ENCODE results near the gene GID8. TPM values are rescaled to one million over a fixed set of nuclear protein-coding genes. Genes with fewer than 3 reads are reported as not detected.
"Not testable (repeated sequence)": the region's sequence is repeated elsewhere in the genome, so short reads cannot be mapped to it uniquely, and the experiment has no call there.

GID8 gene
- polyA plus RNA-seq, 2 of the 4 experiments (the other 2 are of a cell fraction), result 19.2 to 24.5 TPM

DNA sequence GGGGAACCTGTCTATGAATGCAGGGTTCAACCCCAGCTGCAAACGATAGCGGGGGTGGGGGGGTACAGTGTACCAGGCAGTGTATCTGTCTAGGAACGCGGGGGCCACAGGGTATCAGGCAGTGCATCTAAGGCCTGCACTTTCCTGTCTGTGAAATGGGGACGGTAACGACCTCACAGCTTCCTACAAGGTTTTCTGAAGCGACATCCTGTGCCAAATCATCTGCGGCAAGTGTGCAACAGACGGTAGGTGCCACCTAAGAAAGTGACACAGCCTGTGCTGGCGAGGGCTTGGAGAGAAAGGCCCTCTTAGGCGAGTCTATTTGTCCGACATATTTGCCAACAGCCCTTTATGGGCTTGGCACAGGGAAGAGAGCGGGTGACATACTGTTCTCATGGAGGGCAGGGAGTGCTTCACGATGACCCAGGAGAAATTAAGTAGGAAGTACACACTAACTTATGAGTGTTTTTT, 15.5 kb upstream of the GID8 start:
- Histone ChIP-seq H3K4me1 (peaks cover 61% of the 10 kb centered on the region), H3K27ac (peak overlapping the region in 1 of 2 experiments; percentile 71; a peak in 1 of 6 replicates), H3K9me3 (no peaks in the 10 kb centered on the region), H3K4me2 (peak overlapping the region; percentile 93; the same call in 2 of the 3 replicates), H3K4me3 (no peak overlapping the region)
- ATAC-seq, result no peak
- WGBS (ENCODE audit: missing lambda C conversion rate), result 85% methylated on average over 12 of the region's 14 CpGs
- TF ChIP-seq, protein P1, sequence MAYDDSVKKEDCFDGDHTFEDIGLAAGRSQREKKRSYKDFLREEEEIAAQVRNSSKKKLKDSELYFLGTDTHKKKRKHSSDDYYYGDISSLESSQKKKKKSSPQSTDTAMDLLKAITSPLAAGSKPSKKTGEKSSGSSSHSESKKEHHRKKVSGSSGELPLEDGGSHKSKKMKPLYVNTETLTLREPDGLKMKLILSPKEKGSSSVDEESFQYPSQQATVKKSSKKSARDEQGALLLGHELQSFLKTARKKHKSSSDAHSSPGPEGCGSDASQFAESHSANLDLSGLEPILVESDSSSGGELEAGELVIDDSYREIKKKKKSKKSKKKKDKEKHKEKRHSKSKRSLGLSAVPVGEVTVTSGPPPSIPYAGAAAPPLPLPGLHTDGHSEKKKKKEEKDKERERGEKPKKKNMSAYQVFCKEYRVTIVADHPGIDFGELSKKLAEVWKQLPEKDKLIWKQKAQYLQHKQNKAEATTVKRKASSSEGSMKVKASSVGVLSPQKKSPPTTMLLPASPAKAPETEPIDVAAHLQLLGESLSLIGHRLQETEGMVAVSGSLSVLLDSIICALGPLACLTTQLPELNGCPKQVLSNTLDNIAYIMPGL (CRISPR knock-in tag; IDR thresholded peaks at IDR 0.05; ENCODE audit: borderline replicate concordance), result no peak
- no peak for TF ChIP-seq RNF2 (IDR thresholded peaks at IDR 0.05; ENCODE audit: borderline replicate concordance, low read depth)
- TF ChIP-seq, protein P2, sequence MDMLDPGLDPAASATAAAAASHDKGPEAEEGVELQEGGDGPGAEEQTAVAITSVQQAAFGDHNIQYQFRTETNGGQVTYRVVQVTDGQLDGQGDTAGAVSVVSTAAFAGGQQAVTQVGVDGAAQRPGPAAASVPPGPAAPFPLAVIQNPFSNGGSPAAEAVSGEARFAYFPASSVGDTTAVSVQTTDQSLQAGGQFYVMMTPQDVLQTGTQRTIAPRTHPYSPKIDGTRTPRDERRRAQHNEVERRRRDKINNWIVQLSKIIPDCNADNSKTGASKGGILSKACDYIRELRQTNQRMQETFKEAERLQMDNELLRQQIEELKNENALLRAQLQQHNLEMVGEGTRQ (IDR thresholded peaks at IDR 0.05), result no peak
- TF ChIP-seq POLR2AphosphoS2 (conservative IDR thresholded peaks at IDR 0.05; ENCODE audit: low read length), result no peak
- TF ChIP-seq RARB (CRISPR knock-in tag; IDR thresholded peaks at IDR 0.05), result no peak
- peak; percentile 46; the same call in 1 of the 2 replicates for TF ChIP-seq KDM1A (IDR thresholded peaks at IDR 0.05; ENCODE audit: low read depth)
- FAIRE-seq, result no peak
- ChIA-PET CTCF (interaction anchor here (1.1 to 22.6 kb wide), 6 partner anchors 13 to 50 kb away, joined by 3 to 368 read pairs (median 3); no protein-coding TSS in a partner anchor), POLR2A (no interaction called here)
- no peak for DNase-seq (ENCODE audit: low read depth in 1 of 2, low spot score in 1 of 2)

DNA sequence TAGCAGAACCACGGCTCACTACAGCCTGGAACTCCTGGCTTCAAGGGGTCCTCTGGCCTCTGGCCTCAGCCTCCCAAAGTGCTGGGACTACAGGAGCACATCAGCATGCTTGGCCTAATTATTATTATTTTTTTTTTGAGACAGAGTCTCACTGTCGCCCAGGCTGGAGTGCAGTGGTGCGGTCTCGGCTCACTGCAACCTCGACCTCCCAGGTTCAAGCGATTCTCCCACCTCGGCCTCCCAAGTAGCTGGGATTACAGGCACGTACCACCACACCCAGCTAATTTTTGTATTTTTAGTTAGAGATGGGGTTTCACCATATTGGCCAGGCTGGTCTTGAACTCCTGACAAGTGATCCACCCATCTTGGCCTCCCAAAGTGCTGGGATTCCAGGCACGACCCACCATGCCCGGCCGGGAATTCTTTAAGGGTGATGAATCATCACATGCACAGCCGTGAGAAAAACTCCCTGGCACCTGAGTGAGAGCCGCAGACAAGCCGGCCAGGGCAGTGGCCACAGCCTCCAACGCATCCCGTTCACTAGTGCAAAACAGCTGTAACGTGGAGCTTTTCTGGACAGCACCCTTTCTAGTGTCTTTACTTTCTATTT, 14.8 kb upstream of the GID8 start:
- H3K4me2 ChIP-seq, result peak overlapping the region; percentile 93
- 43% methylated on average over 17 of the region's 17 CpGs for WGBS (ENCODE audit: missing lambda C conversion rate)
- not testable (repeated sequence) for H3K9me3 ChIP-seq; ATAC-seq; FAIRE-seq; H3K4me3 ChIP-seq; TF ChIP-seq FOSL2 (IDR thresholded peaks at IDR 0.05)
- ChIA-PET CTCF (interaction anchor here (2.0 to 22.6 kb wide), 2 partner anchors 14 to 18 kb away, joined by 5 to 368 read pairs; no protein-coding TSS in a partner anchor), POLR2A (interaction anchor here (1.3 kb wide), 1 partner anchor 61 kb away, joined by 3 read pairs; the partner anchor contains the start of gene TCFL5)
- peak; percentile 83 for TF ChIP-seq FOSL2 (CRISPR knock-in tag; IDR thresholded peaks at IDR 0.05)
- H3K27ac ChIP-seq, result peak overlapping the region; percentile 10 to 71; a peak in 3 of 6 replicates
- DNase-seq (ENCODE audit: low read depth in 1 of 2, low spot score in 1 of 2), result peak; percentile 43 to 72
- H3K4me1 ChIP-seq, result peaks cover 54% of the 10 kb centered on the region

DNA sequence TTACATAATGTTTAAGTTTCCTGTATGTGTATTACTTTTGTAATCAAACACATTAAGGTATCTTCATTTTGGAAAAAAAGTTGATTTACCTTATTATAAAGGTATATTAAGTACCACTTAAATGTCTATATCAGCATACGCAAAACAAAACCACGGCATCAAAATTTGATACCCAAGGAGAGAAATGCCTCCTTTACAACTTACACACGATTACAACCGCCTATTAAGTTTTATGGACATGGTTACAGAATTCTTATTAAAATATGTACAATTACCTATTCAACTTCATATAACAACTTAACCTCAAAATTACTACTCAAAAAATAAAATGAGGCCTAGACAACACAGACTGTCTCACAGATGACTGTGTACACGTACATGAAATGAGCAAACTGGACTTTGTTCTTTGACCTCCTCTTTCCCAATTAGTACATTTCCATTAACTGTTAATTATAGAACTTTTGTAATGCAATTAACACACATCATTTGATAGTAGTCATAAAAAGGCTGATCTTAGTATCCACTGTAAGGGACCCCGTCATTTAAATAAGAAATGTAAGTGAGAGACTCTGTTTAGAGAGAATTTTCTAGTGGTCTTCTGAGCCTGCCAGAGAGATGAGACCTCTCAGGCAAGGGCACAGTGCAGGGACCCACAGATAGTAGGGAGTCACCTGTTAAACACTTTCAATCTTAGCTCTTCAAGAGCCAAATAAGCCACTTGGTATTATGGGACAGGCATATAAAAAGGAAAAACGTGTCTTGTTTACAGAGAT, 14.1 kb upstream of the GID8 start:
- no peak for FAIRE-seq

More for the DNA sequence above, 14.1 kb upstream of the GID8 start:
- peak overlapping the region; percentile 76; the same call in 2 of the 3 replicates for H3K4me3 ChIP-seq
- H3K4me2 ChIP-seq, result peak overlapping the region; percentile 93
- ChIA-PET CTCF (interaction anchor here (0.8 to 22.6 kb wide), 7 partner anchors 11 to 424 kb away, joined by 3 to 368 read pairs (median 5); no protein-coding TSS in a partner anchor), POLR2A (interaction anchor here (1.1 to 1.3 kb wide), 2 partner anchors 13 to 62 kb away, joined by 3 to 4 read pairs; partner anchors contain the start of genes GID8 and TCFL5)
- no peaks in the 10 kb centered on the region for H3K9me3 ChIP-seq
- TF ChIP-seq KDM1A (IDR thresholded peaks at IDR 0.05; ENCODE audit: low read depth), result no peak
- TF ChIP-seq CBX2 (IDR thresholded peaks at IDR 0.05; ENCODE audit: borderline replicate concordance, low read depth), result no peak
- no peak for TF ChIP-seq SREBF2 (IDR thresholded peaks at IDR 0.05)
- no peak for TF ChIP-seq RAD21 (conservative IDR thresholded peaks at IDR 0.05 in 1 of 2, IDR thresholded peaks at IDR 0.05 in 1 of 2)
- TF ChIP-seq, protein P3, sequence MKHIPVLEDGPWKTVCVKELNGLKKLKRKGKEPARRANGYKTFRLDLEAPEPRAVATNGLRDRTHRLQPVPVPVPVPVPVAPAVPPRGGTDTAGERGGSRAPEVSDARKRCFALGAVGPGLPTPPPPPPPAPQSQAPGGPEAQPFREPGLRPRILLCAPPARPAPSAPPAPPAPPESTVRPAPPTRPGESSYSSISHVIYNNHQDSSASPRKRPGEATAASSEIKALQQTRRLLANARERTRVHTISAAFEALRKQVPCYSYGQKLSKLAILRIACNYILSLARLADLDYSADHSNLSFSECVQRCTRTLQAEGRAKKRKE (CRISPR knock-in tag; IDR thresholded peaks at IDR 0.05; ENCODE audit: low read depth), result no peak
- TF ChIP-seq PHF8 (IDR thresholded peaks at IDR 0.05; ENCODE audit: borderline replicate concordance, low read depth), result no peak
- TF ChIP-seq, protein P4, sequence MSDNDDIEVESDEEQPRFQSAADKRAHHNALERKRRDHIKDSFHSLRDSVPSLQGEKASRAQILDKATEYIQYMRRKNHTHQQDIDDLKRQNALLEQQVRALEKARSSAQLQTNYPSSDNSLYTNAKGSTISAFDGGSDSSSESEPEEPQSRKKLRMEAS (IDR thresholded peaks at IDR 0.05), result no peak
- TF ChIP-seq MAFK (IDR thresholded peaks at IDR 0.05; ENCODE audit: partially characterized antibody), result no peak
- TF ChIP-seq, protein P2 (IDR thresholded peaks at IDR 0.05), result no peak
- TF ChIP-seq HDAC2 (IDR thresholded peaks at IDR 0.05), result no peak
- TF ChIP-seq MAZ (IDR thresholded peaks at IDR 0.05; ENCODE audit: borderline replicate concordance, low read depth, low read length), result no peak
- TF ChIP-seq HOXA7 (CRISPR knock-in tag; IDR thresholded peaks at IDR 0.05), result no peak
- TF ChIP-seq, protein P5, sequence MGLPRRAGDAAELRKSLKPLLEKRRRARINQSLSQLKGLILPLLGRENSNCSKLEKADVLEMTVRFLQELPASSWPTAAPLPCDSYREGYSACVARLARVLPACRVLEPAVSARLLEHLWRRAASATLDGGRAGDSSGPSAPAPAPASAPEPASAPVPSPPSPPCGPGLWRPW (IDR thresholded peaks at IDR 0.05), result no peak
- TF ChIP-seq RNF2 (IDR thresholded peaks at IDR 0.05; ENCODE audit: borderline replicate concordance, low read depth), result no peak
- TF ChIP-seq NR3C1 (IDR thresholded peaks at IDR 0.05), result no peak
- TF ChIP-seq ZC3H11A (IDR thresholded peaks at IDR 0.05), result no peak
- ATAC-seq (no peak), DNase-seq (ENCODE audit: low read depth in 1 of 2, low spot score in 1 of 2) (no peak)
- WGBS (ENCODE audit: missing lambda C conversion rate), result 44% methylated on average over 7 of the region's 7 CpGs
- H3K4me1 ChIP-seq, result peaks cover 51% of the 10 kb centered on the region
- H3K27ac ChIP-seq, result peak overlapping the region; percentile 96 to 98

All from A549 (cell line).